Measurements from ENCODE around the gene LYG2.

GRCh38 chr2:99201959-99202678 lies 53.3 kb downstream of the LYG2 start:
- TF ChIP-seq CTCF (IDR thresholded peaks at IDR 0.05), result no peak
- no peak for TF ChIP-seq POLR2A (IDR thresholded peaks at IDR 0.05)
